ENCODE data around the gene USP8.
A peak's percentile ranks its signal among the peaks of the same experiment; 100 is the strongest.

USP8 gene

GRCh38 chr15:50440932-50441331 is 16.7 kb downstream of the USP8 start:
- H3K4me3 ChIP-seq (ENCODE audit: low read depth, low read length), result no peak overlapping the region

GRCh38 chr15:50452927-50453326 is 28.7 kb downstream of the USP8 start:
- peak; percentile 57 for DNase-seq (ENCODE audit: low read depth)
- no peak overlapping the region for H3K4me3 ChIP-seq (ENCODE audit: low read depth, low read length)
- no peak for TF ChIP-seq CTCF (conservative IDR thresholded peaks at IDR 0.05; ENCODE audit: low read depth, low read length)

More at GRCh38 chr15:50440932-50441331, 16.7 kb downstream of the USP8 start:
- no peak for TF ChIP-seq CTCF (conservative IDR thresholded peaks at IDR 0.05; ENCODE audit: low read depth, low read length)
- DNase-seq (ENCODE audit: low read depth), result no peak

DNA sequence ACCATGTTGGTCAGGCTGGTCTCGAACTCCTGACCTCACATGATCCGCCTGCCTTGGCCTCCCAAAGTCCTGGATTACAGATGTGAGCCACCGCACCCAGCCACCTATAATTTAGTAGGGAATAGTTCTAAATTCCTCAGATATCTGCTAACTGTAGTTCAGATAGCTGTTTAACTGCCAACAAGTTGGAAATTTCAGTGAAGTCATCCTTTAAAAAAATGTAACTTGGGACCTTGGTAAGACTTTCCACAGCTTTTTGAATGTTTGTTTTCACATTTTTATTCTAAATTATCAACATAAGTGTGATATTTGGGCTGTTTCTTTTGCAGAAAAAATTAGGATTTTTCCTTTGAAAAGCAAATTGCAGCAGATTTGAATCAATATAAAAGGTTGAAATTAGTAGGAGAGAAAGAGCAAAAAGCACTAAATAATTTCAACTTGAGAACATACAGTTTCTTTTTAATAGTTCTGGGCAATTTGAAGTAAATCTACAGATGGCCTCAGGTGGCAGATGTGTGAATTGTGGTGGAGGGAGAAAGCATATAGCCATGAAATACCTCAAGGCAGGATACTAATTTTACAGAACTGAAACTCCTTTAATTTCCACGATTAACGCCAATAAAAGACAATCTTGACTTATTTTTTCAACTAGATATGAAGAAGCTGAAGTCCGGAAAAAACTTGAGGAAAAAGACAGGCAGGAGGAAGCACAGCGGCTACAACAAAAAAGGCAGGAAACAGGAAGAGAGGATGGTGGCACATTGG is 34.3 kb downstream of the USP8 start:
- no peak overlapping the region for H3K4me3 ChIP-seq (ENCODE audit: low read depth, low read length)
- TF ChIP-seq CTCF (conservative IDR thresholded peaks at IDR 0.05; ENCODE audit: low read depth, low read length), result no peak
- peak; percentile 13 for DNase-seq (ENCODE audit: low read depth)

- no peak for TF ChIP-seq CTCF (conservative IDR thresholded peaks at IDR 0.05; ENCODE audit: low read depth, low read length)
- no peak overlapping the region for H3K4me3 ChIP-seq (ENCODE audit: low read depth, low read length)
- peak; percentile 77 for DNase-seq (ENCODE audit: low read depth)
Observed at GRCh38 chr15:50463423-50464358, 39.5 kb downstream of the USP8 start.

DNA sequence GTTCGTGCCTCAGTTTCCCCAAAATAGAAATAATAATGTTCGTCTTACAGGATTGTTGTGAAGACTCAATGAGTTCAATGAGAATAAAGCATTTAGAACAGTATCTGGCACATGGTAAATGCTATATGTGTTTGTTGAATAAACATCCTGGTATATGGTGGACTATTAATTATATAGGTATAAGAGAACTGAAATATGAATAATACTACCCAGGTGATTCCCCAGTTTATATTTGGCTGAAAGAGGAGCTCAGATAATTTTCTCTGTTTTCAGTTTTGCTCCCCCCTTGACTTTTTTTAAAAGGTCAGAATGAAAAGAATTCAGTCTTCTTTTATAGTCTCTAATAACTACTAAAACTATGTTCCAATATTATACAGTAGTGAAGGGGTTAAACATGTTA is 46.9 kb downstream of the USP8 start:
- no peak for DNase-seq (ENCODE audit: low read depth)
- H3K4me3 ChIP-seq (ENCODE audit: low read depth, low read length), result no peak overlapping the region
- TF ChIP-seq CTCF (conservative IDR thresholded peaks at IDR 0.05; ENCODE audit: low read depth, low read length), result no peak

DNA sequence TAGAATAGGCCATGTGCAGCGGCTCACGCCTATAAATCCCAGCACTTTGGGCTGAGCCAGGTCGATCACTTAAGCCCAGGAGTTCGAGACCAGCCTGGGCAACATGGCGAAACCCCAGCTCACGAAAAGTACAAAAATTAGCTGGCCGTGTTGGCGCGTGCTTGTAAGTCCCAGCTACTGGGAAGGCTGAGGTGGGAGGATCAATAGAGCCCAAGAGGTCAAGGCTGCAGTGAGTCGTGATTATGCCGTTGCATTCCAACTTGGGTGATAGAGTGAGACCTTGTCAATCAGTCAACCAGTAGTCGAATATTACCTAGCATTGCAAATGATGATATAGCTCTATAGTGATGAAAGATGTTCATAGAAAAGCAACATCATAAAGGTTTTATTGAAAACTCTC is 51.9 kb downstream of the USP8 start:
- H3K4me3 ChIP-seq (ENCODE audit: low read depth, low read length), result no peak overlapping the region
- TF ChIP-seq CTCF (conservative IDR thresholded peaks at IDR 0.05; ENCODE audit: low read depth, low read length), result no peak
- no peak for DNase-seq (ENCODE audit: low read depth)

All from choroid plexus epithelial cell (primary cell).